Measurements from ENCODE around the gene MOV10. TPM values are rescaled to one million over a fixed set of nuclear protein-coding genes. Genes with fewer than 3 reads are reported as not detected.

The MOV10 gene
- total RNA-seq, 1 donor from 2014 or later = 53.0 TPM

DNA sequence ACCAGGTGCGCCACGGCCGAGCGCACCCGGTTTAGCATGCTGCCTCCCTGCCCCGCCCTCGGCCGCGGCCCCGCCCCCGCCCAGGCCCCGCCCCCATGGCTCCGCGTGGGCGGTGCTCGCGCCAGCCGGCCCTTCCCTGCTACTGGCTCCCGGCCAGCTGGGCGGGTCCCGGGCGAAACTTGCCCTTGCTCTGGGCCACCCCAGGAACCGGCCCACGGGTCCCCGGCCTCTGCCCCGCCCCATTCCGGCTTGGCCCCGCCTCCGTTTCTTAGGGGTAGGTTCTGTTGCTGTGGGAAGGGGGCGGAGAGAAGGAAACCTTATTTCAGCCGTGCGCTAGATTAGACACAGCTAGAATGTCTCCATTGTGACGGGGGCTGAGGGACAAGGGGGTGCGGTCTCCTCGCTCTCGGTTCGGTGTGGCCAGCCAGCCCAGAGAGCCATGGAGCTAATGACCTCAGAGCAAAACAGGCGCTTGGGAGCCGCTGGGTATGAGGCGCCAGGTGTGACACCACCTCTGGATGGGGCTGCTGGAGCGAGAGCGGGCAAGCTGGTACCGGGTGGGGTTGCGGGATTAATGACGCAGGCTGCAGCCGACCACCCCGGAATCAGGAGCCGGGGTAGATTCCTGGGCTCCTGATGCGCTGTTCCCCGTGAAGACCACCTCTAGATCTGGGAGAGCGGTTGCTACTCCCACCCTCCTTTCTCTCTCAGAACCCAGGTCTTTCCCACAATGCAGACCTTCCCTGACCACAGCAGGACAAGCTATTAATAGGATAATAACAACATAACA, 41.0 kb downstream of the MOV10 start, which contains the start of gene PPM1J:
Gene PPM1J, minus strand, starts transcription at position 69 of the 790 bp plus-strand sequence. Its CDS starts 31 bp downstream, at position 38.
- intact Hi-C loops (cut with DNase I) = loop anchor here (5.0 to 10.0 kb wide), 2 partner anchors 318 to 359 kb away; partner anchors contain the start of genes CTTNBP2NL and LRIG2
- H3K4me3 ChIP-seq = peak within 1 kb of the TSS; percentile 68 to 74
- no peak for DNase-seq (ENCODE audit: extremely low spot score in 2 of 2)
- TF ChIP-seq POLR2A (IDR thresholded peaks at IDR 0.05) = peak in 1 of 2 donors; percentile 35
- TF ChIP-seq POLR2AphosphoS5 (IDR thresholded peaks at IDR 0.05; ENCODE audit: insufficient read depth in 1 of 2, low read depth in 1 of 2) = peak; percentile 75 to 81
- TF ChIP-seq CTCF (IDR thresholded peaks at IDR 0.05) = no peak
- no peaks in the 10 kb centered on the region for H3K27me3 ChIP-seq
- peak within 1 kb of the TSS; percentile 80 for H3K27ac ChIP-seq
- no peaks in the 10 kb centered on the region for H3K9me3 ChIP-seq
- peaks cover 31% of the 10 kb centered on the region for H3K4me1 ChIP-seq
- no peaks in the 10 kb centered on the region for H3K36me3 ChIP-seq

- peak overlapping the region; percentile 68 to 74 for H3K4me3 ChIP-seq
- intact Hi-C loops (cut with DNase I) = loop anchor here (5.0 to 10.0 kb wide), 2 partner anchors 319 to 359 kb away; partner anchors contain the start of genes CTTNBP2NL and LRIG2
- no peaks in the 10 kb centered on the region for H3K36me3 ChIP-seq
- peak overlapping the region; percentile 80 for H3K27ac ChIP-seq
- H3K4me1 ChIP-seq = peaks cover 31% of the 10 kb centered on the region
- no peaks in the 10 kb centered on the region for H3K9me3 ChIP-seq
- DNase-seq (ENCODE audit: extremely low spot score in 2 of 2) = no peak
- no peaks in the 10 kb centered on the region for H3K27me3 ChIP-seq
- no peak for TF ChIP-seq POLR2A (IDR thresholded peaks at IDR 0.05)
- peak; percentile 92 to 97 (median 97) for TF ChIP-seq CTCF (IDR thresholded peaks at IDR 0.05)
- TF ChIP-seq POLR2AphosphoS5 (IDR thresholded peaks at IDR 0.05; ENCODE audit: insufficient read depth in 1 of 2, low read depth in 1 of 2) = peak in 1 of 2 donors; percentile 76
Measured at GRCh38 chr1:112716133-112716720, 41.8 kb downstream of the MOV10 start.

- intact Hi-C loops (cut with DNase I) = loop anchor here (5.0 to 10.0 kb wide), 2 partner anchors 320 to 357 kb away; partner anchors contain the start of genes CTTNBP2NL and LRIG2
- Histone ChIP-seq H3K27me3 (no peaks in the 10 kb centered on the region), H3K36me3 (no peaks in the 10 kb centered on the region), H3K4me3 (no peak overlapping the region), H3K9me3 (no peaks in the 10 kb centered on the region), H3K4me1 (peaks cover 37% of the 10 kb centered on the region), H3K27ac (no peak overlapping the region)
- TF ChIP-seq CTCF (IDR thresholded peaks at IDR 0.05) (no peak), POLR2AphosphoS5 (IDR thresholded peaks at IDR 0.05; ENCODE audit: insufficient read depth in 1 of 2, low read depth in 1 of 2) (no peak), POLR2A (IDR thresholded peaks at IDR 0.05) (no peak)
- DNase-seq (ENCODE audit: extremely low spot score in 2 of 2) = no peak
Measured at GRCh38 chr1:112717263-112717873, 42.9 kb downstream of the MOV10 start.

DNA sequence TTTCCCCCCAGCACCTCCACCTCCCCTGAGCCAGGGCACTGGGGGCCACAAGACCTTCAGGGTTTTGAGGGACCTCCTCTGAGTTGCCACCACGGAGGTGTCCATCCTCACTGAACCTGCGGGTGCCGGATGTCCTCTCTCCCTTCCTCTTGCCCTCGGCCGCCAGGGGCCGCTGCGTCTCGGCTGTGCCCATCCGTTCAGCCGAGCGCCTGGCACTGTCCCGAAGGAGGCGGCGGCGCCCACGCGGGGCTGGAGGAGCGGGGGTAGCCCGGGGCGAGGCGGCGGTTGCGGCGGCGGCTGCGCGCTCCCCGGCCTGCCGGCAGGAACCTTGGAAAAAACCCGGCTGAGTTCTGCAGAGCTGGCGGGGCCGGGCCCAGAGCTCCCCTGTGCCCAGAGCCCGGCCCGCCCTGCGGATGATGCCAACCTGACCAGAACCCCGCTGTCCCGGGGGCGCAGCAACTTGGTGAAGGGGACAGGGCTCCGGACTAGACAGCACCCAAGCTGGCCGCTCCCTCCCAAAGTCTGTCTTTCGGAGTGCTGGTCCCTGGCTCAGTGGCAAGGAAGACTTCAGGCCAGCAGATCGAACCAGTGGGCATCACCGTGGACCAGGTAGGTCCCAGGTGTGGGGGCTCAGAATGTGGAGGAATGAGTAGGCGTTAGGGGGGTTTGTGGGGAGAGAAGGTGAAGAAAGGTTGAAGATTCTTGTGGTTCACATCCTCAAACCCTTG, 44.4 kb downstream of the MOV10 start:
- Histone ChIP-seq H3K4me3 (peak overlapping the region; percentile 15 to 43), H3K9me3 (no peaks in the 10 kb centered on the region), H3K4me1 (peaks cover 41% of the 10 kb centered on the region), H3K36me3 (no peaks in the 10 kb centered on the region), H3K27me3 (no peaks in the 10 kb centered on the region), H3K27ac (no peak overlapping the region)
- no peak for DNase-seq (ENCODE audit: extremely low spot score in 2 of 2)
- intact Hi-C loops (cut with DNase I) = loop anchor here (5.0 to 10.0 kb wide), 2 partner anchors 322 to 356 kb away; partner anchors contain the start of genes CTTNBP2NL and LRIG2
- TF ChIP-seq CTCF (IDR thresholded peaks at IDR 0.05) (peak; percentile 42 to 80 (median 71)), POLR2AphosphoS5 (IDR thresholded peaks at IDR 0.05; ENCODE audit: insufficient read depth in 1 of 2, low read depth in 1 of 2) (no peak), POLR2A (IDR thresholded peaks at IDR 0.05) (no peak)
